ENCODE data around the gene HSPB7.

HSPB7 gene

DNA sequence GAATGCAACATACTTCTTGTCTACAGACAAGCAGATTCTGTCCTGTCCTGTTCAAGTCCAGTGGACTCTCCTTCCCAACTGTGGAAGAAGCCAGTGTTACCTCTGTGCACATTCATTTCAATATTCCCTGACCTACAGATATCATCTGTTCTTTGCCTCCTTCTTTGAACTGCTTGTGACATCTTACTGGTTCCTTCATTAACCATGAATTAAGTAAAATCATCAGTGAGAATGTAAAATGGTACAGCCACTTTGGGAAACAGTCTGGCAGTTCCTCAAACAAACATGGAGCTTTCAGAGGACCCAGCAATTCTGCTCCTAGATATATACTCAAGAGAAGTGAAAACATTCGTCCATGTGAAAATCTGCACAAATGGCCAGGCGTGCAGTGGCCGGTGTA is 7.0 kb downstream of the HSPB7 start:
- TF ChIP-seq SIN3A (IDR thresholded peaks at IDR 0.05; ENCODE audit: borderline replicate concordance, insufficient read depth, low read length) (no peak), TAF1 (IDR thresholded peaks at IDR 0.05; ENCODE audit: borderline replicate concordance, insufficient read depth, low read length) (no peak), REST (IDR thresholded peaks at IDR 0.05; ENCODE audit: insufficient read depth in 1 of 2, low read depth in 2 of 2, low read length in 2 of 2) (no peak), POLR2AphosphoS5 (IDR thresholded peaks at IDR 0.05; ENCODE audit: low read depth, low read length) (no peak), FOXP2 (optimal IDR thresholded peaks at IDR 0.05; ENCODE audit: borderline replicate concordance, extremely low read depth, extremely low read length, insufficient read depth) (no peak)

DNA sequence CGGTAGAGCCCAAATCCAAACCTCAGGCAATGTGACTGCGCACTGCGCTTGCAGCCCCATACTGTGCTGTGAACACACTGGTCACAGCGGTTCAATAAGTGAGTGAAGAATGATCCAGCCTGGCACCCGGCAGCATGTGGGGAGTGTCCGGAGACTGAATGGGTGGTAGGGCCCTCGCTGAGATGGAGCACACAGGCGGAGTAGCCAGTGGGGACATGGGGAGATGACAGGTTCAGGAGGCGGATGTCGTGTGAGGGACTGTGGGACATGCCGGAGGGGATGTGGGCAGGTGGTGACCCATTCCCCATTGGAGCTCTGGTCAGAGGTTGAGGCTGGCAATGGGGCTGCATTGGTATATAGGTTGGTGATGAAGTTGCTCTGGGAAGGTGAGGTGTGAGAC is 8.2 kb downstream of the HSPB7 start:
- TF ChIP-seq REST (IDR thresholded peaks at IDR 0.05; ENCODE audit: insufficient read depth in 1 of 2, low read depth in 2 of 2, low read length in 2 of 2) (no peak), FOXP2 (optimal IDR thresholded peaks at IDR 0.05; ENCODE audit: borderline replicate concordance, extremely low read depth, extremely low read length, insufficient read depth) (no peak), TAF1 (IDR thresholded peaks at IDR 0.05; ENCODE audit: borderline replicate concordance, insufficient read depth, low read length) (no peak), POLR2AphosphoS5 (IDR thresholded peaks at IDR 0.05; ENCODE audit: low read depth, low read length) (no peak), SIN3A (IDR thresholded peaks at IDR 0.05; ENCODE audit: borderline replicate concordance, insufficient read depth, low read length) (no peak)

DNA sequence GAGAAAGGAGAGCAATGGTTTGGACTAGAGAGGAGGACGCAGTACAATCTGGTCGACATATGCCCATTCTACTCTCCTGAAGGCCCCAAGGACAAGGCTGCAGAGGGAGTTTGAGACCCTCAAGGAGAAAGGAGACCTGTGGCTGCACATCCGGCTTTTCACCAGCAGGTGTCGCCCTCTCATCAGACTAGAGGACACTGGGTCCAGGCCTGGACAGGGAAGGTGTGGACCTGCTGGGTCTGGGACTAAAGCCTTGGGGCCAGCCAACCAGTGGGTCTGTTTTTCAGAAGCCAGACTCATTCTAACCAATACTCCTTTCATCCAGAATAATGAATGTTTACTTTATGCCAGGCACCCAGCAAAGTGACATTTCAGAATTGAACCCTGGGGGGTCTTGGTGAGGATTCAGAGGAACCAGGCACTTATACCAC is 8.8 kb downstream of the HSPB7 start:
- no peak for TF ChIP-seq POLR2AphosphoS5 (IDR thresholded peaks at IDR 0.05; ENCODE audit: low read depth, low read length)
- no peak for TF ChIP-seq TAF1 (IDR thresholded peaks at IDR 0.05; ENCODE audit: borderline replicate concordance, insufficient read depth, low read length)
- no peak for TF ChIP-seq REST (IDR thresholded peaks at IDR 0.05; ENCODE audit: insufficient read depth in 1 of 2, low read depth in 2 of 2, low read length in 2 of 2)
- no peak for TF ChIP-seq SIN3A (IDR thresholded peaks at IDR 0.05; ENCODE audit: borderline replicate concordance, insufficient read depth, low read length)
- no peak for TF ChIP-seq FOXP2 (optimal IDR thresholded peaks at IDR 0.05; ENCODE audit: borderline replicate concordance, extremely low read depth, extremely low read length, insufficient read depth)

DNA sequence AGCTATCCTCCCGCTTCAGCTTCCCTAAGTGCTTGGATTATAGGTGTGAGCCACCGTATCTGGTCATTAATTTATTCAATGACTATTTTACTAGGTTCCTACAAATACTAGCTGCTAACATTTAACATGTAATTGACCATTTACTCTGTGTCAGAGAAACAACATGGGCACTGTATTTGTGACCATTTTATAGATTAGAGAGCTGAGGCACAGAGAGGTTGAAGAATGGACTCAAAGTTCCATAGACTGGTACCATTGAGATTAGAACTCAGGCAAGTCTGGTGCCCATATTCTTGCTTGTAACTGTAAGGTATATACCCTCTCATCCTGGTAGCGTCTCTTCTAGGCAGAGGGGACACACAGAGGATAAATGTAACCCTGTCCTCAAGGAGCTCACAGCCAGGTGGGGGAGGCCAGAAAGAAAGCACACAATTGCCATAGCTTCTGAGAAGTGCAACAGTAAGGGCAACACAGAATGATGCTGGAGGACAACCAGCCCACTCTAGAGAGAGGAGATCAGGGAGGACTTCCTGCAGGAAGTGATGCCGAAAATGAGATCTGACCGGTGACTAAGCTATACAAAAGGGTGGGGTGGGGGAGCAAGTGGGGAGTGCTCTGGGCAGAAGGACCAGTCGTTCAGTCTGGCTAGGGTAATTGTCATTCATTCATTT is 10.0 kb downstream of the HSPB7 start:
- no peak for TF ChIP-seq SIN3A (IDR thresholded peaks at IDR 0.05; ENCODE audit: borderline replicate concordance, insufficient read depth, low read length)
- no peak for TF ChIP-seq REST (IDR thresholded peaks at IDR 0.05; ENCODE audit: insufficient read depth in 1 of 2, low read depth in 2 of 2, low read length in 2 of 2)
- no peak for TF ChIP-seq FOXP2 (optimal IDR thresholded peaks at IDR 0.05; ENCODE audit: borderline replicate concordance, extremely low read depth, extremely low read length, insufficient read depth)
- no peak for TF ChIP-seq TAF1 (IDR thresholded peaks at IDR 0.05; ENCODE audit: borderline replicate concordance, insufficient read depth, low read length)
- TF ChIP-seq POLR2AphosphoS5 (IDR thresholded peaks at IDR 0.05; ENCODE audit: low read depth, low read length), result no peak

All from PFSK-1 (cell line).